Esophagus muscularis mucosa (tissue), 4 donors: Measurements from ENCODE around the gene BRPF1. TPM values are rescaled to one million over a fixed set of nuclear protein-coding genes. Genes with fewer than 3 reads are reported as not detected.

Experiments used
- DNase-seq: peaks from one replicate; pipeline ENCODE4 v3.0.0-alpha.2; 2017; ENCODE audit errors: extremely low spot score
- H3K27ac ChIP-seq, 4 donors: fragments of 200-600 bp; sonication (generic); replicated peaks in 1 of 4; 1 replicate in 3 of 4; 2 replicates in 1 of 4; pipeline ENCODE4 v1.5.1; 2016 to 2019; ENCODE audit warnings: mild to moderate bottlenecking in 1 of 4
- H3K27me3 ChIP-seq, 4 donors: fragments of 200-600 bp; sonication (generic); one replicate each; pipeline versions ENCODE4 v1.5.1 to v1.6.0; 2016 to 2019
- H3K36me3 ChIP-seq, 4 donors: fragments of 200-600 bp; sonication (generic); one replicate each; pipeline ENCODE4 v1.5.1; 2016 to 2019
- H3K4me1 ChIP-seq, 4 donors: fragments of 200-600 bp; sonication (generic); one replicate each; pipeline ENCODE4 v1.5.1; 2016 to 2019
- H3K4me3 ChIP-seq, 4 donors: fragments of 200-600 bp; sonication (generic); 1 replicate in 2 of 4; 2 replicates in 2 of 4; pipeline ENCODE4 v1.5.1; 2016 to 2019; ENCODE audit warnings: mild to moderate bottlenecking in 4 of 4, moderate library complexity in 1 of 4
- H3K9me3 ChIP-seq, 4 donors: fragments of 200-600 bp; sonication (generic); 1 replicate in 3 of 4; 2 replicates in 1 of 4; pipeline ENCODE4 v1.5.1; 2016 to 2019
- CTCF ChIP-seq, 3 experiments: fragments of 200-600 bp in 2 of 3; fragments of 450-650 bp in 1 of 3; sonication (generic) in 2 of 3; IDR thresholded peaks; one replicate each; pipeline ENCODE4 v1.5.1; 2017 to 2019; ENCODE audit warnings: antibody characterized with exemption in 3 of 3, mild to moderate bottlenecking in 2 of 3, moderate library complexity in 1 of 3
- EP300 ChIP-seq: sonication (generic); formaldehyde crosslinking; IDR thresholded peaks from one replicate; pipeline ENCODE4 v1.6.1; 2017; ENCODE audit warnings: antibody characterized with exemption
- POLR2A ChIP-seq: fragments of 450-650 bp; IDR thresholded peaks from one replicate; pipeline ENCODE4 v1.6.1; 2017; ENCODE audit warnings: antibody characterized with exemption, moderate library complexity, mild to moderate bottlenecking, low read depth
- POLR2AphosphoS5 ChIP-seq, 2 donors: sonication (generic); formaldehyde crosslinking; IDR thresholded peaks; one replicate each; pipeline ENCODE4 v1.6.1; 2017; ENCODE audit warnings: antibody characterized with exemption in 2 of 2
- WGBS: methylation state at CpG from one replicate; pipeline ENCODE4 v1.1.5; 2018; 5-methylcytosine and 5-hydroxymethylcytosine counted together
- intact Hi-C: fragments of 100-400 bp; cut with DNase I; formaldehyde crosslinking; loops from one replicate; pipeline ENCODE4 v1.15.1; 2023
- total RNA-seq, 4 donors: library from RNA; depleted of rRNA; stranded (reverse); fragments of >200 nt; gene quantifications; one replicate each; pipeline versions ENCODE4 v1.1.0 to v1.2.1, GENCODE V29; 2016

BRPF1 gene
- total RNA-seq, 4 donors from 2014 or later: 16.2 to 23.3 (median 21.1) TPM

DNA sequence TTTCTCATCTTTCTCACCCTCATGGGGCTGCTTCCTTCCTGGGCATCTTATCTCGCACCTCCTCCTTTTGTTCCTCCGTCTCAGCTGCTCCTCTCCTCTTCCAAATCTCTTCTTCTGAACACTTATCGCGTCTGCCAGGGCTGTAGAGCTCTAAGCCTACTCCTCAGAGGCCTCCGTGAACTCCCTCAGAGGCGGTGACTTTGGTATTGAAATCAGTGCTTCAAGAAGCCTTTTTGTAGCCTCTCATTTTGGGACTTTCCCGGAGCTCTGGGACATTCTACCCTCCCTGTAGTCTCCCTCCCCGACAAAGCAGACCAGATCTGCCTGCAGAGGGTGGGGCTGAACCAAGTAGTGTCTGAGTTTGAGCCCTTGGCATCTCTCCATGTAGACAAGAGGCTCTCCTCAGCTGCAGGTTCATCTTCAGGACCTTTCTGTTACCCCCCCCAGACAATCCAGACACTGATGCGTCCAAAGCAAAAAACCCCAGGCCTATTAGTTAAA is 45.4 kb upstream of the BRPF1 start:
- Histone ChIP-seq H3K27me3 (no peaks in the 10 kb centered on the region), H3K27ac (no peak overlapping the region), H3K4me1 (no peaks in the 10 kb centered on the region), H3K4me3 (no peak overlapping the region), H3K9me3 (no peaks in the 10 kb centered on the region), H3K36me3 (peaks cover 94 to 100% (median 100%) of the 10 kb centered on the region in 4 donors)
- 85% methylated on average over 8 of the region's 9 CpGs for WGBS
- no peak for DNase-seq
- TF ChIP-seq EP300 (no peak), POLR2AphosphoS5 (IDR thresholded peaks at IDR 0.05) (no peak), POLR2A (no peak), CTCF (IDR thresholded peaks at IDR 0.05) (no peak)
- intact Hi-C loops: no loop called here

DNA sequence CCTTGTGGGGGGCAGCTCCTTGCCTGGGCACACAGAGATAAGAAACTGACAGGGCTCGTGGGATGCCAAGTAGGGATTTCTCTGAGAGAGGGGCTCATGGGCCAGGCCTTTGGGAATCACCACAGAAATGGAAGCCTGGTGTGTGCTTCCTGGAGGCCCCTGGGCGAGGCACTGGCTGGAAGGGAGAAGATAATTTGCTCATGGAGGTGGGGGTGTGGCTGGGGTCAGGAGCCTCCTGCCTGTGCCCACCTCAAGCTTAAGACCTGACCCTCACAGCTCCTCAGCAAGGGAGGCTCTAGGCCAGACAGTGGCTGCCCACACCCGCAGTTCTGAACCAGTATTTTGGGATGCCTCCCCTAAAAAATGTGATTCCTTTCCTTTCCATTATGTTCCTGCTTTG is 44.8 kb upstream of the BRPF1 start:
- WGBS: 92% methylated on average over 3 of the region's 3 CpGs
- no peaks in the 10 kb centered on the region for H3K9me3 ChIP-seq
- no peaks in the 10 kb centered on the region for H3K27me3 ChIP-seq
- H3K4me1 ChIP-seq: no peaks in the 10 kb centered on the region
- H3K4me3 ChIP-seq: no peak overlapping the region
- intact Hi-C loops: no loop called here
- no peak overlapping the region for H3K27ac ChIP-seq
- TF ChIP-seq POLR2AphosphoS5 (IDR thresholded peaks at IDR 0.05): no peak
- no peak for TF ChIP-seq EP300
- no peak for TF ChIP-seq POLR2A
- no peak for TF ChIP-seq CTCF (IDR thresholded peaks at IDR 0.05)
- DNase-seq: no peak
- peaks cover 94 to 100% (median 100%) of the 10 kb centered on the region in 4 donors for H3K36me3 ChIP-seq

DNA sequence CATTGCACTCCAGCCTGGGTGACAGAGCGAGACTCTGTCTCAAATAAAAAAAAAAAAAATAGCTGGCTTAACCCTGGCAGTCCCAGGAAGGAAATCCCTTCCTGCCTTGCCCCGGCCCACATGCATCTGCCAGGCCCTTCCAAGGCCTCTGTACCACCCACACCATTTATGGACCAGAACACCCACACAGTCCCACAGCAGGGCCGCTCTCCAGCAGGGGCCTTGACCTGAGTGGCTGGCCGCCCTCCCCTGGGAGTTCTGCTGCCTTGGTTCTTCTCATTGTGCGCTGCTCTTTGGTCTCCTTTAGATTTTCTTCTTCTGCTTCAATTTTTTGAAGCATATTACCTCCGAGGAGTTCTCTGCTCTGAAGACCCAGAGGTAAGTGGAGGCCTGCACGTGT is 44.0 kb upstream of the BRPF1 start:
- no peak for DNase-seq
- H3K9me3 ChIP-seq: no peaks in the 10 kb centered on the region
- no peaks in the 10 kb centered on the region for H3K27me3 ChIP-seq
- intact Hi-C loops: no loop called here
- no peaks in the 10 kb centered on the region for H3K4me1 ChIP-seq
- 91% methylated on average over 7 of the region's 7 CpGs for WGBS
- no peak overlapping the region for H3K4me3 ChIP-seq
- no peak for TF ChIP-seq POLR2A
- TF ChIP-seq CTCF (IDR thresholded peaks at IDR 0.05): no peak
- TF ChIP-seq EP300: no peak
- no peak for TF ChIP-seq POLR2AphosphoS5 (IDR thresholded peaks at IDR 0.05)
- peaks cover 97 to 100% (median 100%) of the 10 kb centered on the region in 4 donors for H3K36me3 ChIP-seq
- H3K27ac ChIP-seq: no peak overlapping the region

- H3K36me3 ChIP-seq: peaks cover 94 to 100% (median 100%) of the 10 kb centered on the region in 4 donors
- WGBS: 92% methylated on average over 2 of the region's 5 CpGs
Observed at GRCh38 chr3:9688961-9689360, 42.6 kb upstream of the BRPF1 start.

More at GRCh38 chr3:9688961-9689360, 42.6 kb upstream of the BRPF1 start:
- TF ChIP-seq POLR2AphosphoS5 (IDR thresholded peaks at IDR 0.05) (no peak), POLR2A (no peak), CTCF (IDR thresholded peaks at IDR 0.05) (no peak), EP300 (no peak)
- intact Hi-C loops: no loop called here
- Histone ChIP-seq H3K4me1 (no peaks in the 10 kb centered on the region), H3K27me3 (no peaks in the 10 kb centered on the region), H3K27ac (no peak overlapping the region), H3K9me3 (no peaks in the 10 kb centered on the region), H3K4me3 (no peak overlapping the region)
- no peak for DNase-seq
